ENCODE results near the gene KRT79.

DNA sequence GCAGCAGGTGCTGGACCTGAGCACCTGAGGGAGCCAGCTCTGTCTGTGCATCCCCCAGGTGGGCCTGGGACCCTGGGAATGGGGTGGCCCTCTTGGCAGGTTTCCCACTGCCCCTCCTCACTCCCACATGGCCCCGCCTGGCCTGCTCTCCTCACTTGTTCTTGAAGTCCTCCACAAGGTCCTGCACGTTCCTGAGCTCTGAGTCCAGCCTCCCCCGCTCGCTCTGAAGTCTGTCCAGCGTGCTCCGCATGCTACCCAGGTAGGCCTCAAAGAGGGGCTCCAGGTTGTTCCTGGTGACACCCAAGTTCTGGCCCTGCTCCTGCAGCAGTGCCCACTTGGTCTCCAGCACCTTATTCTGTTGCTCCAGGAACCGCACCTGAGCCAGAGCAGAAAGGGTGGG, 2.9 kb downstream of the KRT79 start:
- TF ChIP-seq CTCF (IDR thresholded peaks at IDR 0.05) = no peak
- TF ChIP-seq POLR2A (IDR thresholded peaks at IDR 0.05) = no peak

Data from gastroesophageal sphincter (tissue), 3 donors.